Stimulated activated naive CD8-positive, alpha-beta T cell treated with anti-CD3 and anti-CD28 coated beads, Interleukin-15, amount 100 ng/mL, for 72 hours (primary cell): ENCODE measurements around the gene CGA.
A peak's percentile ranks its signal among the peaks of the same experiment; 100 is the strongest.

ENCODE experiments used
- ATAC-seq: fragments of 150-1000 bp; cut with Tn5 transposase; 2 replicates; pipeline ENCODE4 v1.10.0; 2021; ENCODE audit warnings: mild to moderate bottlenecking, moderate library complexity
- DNase-seq, 2 donors: peaks; one replicate each; pipeline ENCODE4 v3.0.0; 2021 to 2022
- H3K27ac Mint-ChIP-seq, 2 donors: one replicate each; pipeline ENCODE4 v1.8.0; 2022; ENCODE audit warnings: mild to moderate bottlenecking in 2 of 2, mixed read lengths in 2 of 2, moderate library complexity in 2 of 2
- H3K27me3 Mint-ChIP-seq: one replicate; pipeline ENCODE4 v1.8.0; 2022; ENCODE audit warnings: mixed read lengths
- H3K4me1 Mint-ChIP-seq: one replicate; pipeline ENCODE4 v1.8.0; 2022; ENCODE audit warnings: mild to moderate bottlenecking, mixed read lengths
- H3K4me3 Mint-ChIP-seq, 2 donors: one replicate each; pipeline ENCODE4 v1.8.0; 2022; ENCODE audit warnings: mild to moderate bottlenecking in 2 of 2, mixed read lengths in 2 of 2, moderate library complexity in 1 of 2
- H3K9me3 Mint-ChIP-seq, 2 donors: one replicate each; pipeline ENCODE4 v1.8.0; 2022; ENCODE audit warnings: mixed read lengths in 2 of 2

Gene CGA

GRCh38 chr6:87066449-87067333 is 28.2 kb downstream of the CGA start:
- Mint-ChIP-seq H3K4me3 (no peak overlapping the region), H3K27ac (no peak overlapping the region), H3K27me3 (peaks cover 24% of the 10 kb centered on the region), H3K4me1 (no peaks in the 10 kb centered on the region), H3K9me3 (no peaks in the 10 kb centered on the region)
- peak; percentile 43 for ATAC-seq
- DNase-seq = peak; percentile 17 to 27

GRCh38 chr6:87065117-87065516 is 29.8 kb downstream of the CGA start:
- Mint-ChIP-seq H3K27ac (no peak overlapping the region), H3K4me3 (no peak overlapping the region), H3K4me1 (no peaks in the 10 kb centered on the region), H3K9me3 (no peaks in the 10 kb centered on the region), H3K27me3 (peaks cover 17% of the 10 kb centered on the region)
- ATAC-seq = no peak
- DNase-seq = no peak

GRCh38 chr6:87059943-87060342 is 35.0 kb downstream of the CGA start:
- DNase-seq = no peak
- Mint-ChIP-seq H3K9me3 (no peaks in the 10 kb centered on the region), H3K4me1 (no peaks in the 10 kb centered on the region), H3K27me3 (peaks cover 16% of the 10 kb centered on the region), H3K4me3 (no peak overlapping the region), H3K27ac (no peak overlapping the region)
- peak; percentile 64 for ATAC-seq

- peaks cover 3% of the 10 kb centered on the region for H3K27me3 Mint-ChIP-seq
- ATAC-seq (no peak), DNase-seq (no peak)
- H3K4me1 Mint-ChIP-seq = no peaks in the 10 kb centered on the region
- no peak overlapping the region for H3K4me3 Mint-ChIP-seq
- H3K9me3 Mint-ChIP-seq = no peaks in the 10 kb centered on the region
- peak overlapping the region in 1 of 2 donors; percentile 14 for H3K27ac Mint-ChIP-seq
Observed at GRCh38 chr6:87054143-87054833, 40.6 kb downstream of the CGA start.

GRCh38 chr6:87053312-87053711 is 41.6 kb downstream of the CGA start:
- DNase-seq (no peak), ATAC-seq (no peak)
- H3K4me1 Mint-ChIP-seq = no peaks in the 10 kb centered on the region
- H3K27me3 Mint-ChIP-seq = peaks cover 11% of the 10 kb centered on the region
- no peaks in the 10 kb centered on the region for H3K9me3 Mint-ChIP-seq
- H3K4me3 Mint-ChIP-seq = no peak overlapping the region
- H3K27ac Mint-ChIP-seq = no peak overlapping the region

- Mint-ChIP-seq H3K4me3 (no peak overlapping the region), H3K27ac (no peak overlapping the region), H3K27me3 (peaks cover 11% of the 10 kb centered on the region), H3K4me1 (no peaks in the 10 kb centered on the region), H3K9me3 (no peaks in the 10 kb centered on the region)
- DNase-seq (no peak), ATAC-seq (no peak)
Observed at GRCh38 chr6:87049779-87050178, 45.1 kb downstream of the CGA start.

- peaks cover 11% of the 10 kb centered on the region for H3K27me3 Mint-ChIP-seq
Observed at GRCh38 chr6:87045521-87046075, 49.3 kb downstream of the CGA start.

GRCh38 chr6:87040729-87041128 is 54.2 kb downstream of the CGA start:
- no peak for ATAC-seq
- Mint-ChIP-seq H3K4me3 (no peak overlapping the region), H3K27me3 (no peaks in the 10 kb centered on the region), H3K4me1 (no peaks in the 10 kb centered on the region), H3K27ac (no peak overlapping the region), H3K9me3 (no peaks in the 10 kb centered on the region)
- no peak for DNase-seq

More at GRCh38 chr6:87045521-87046075, 49.3 kb downstream of the CGA start:
- no peak for ATAC-seq
- no peak overlapping the region for H3K27ac Mint-ChIP-seq
- no peaks in the 10 kb centered on the region for H3K4me1 Mint-ChIP-seq
- H3K9me3 Mint-ChIP-seq = no peaks in the 10 kb centered on the region
- H3K4me3 Mint-ChIP-seq = no peak overlapping the region
- no peak for DNase-seq
